Esophagus muscularis mucosa (tissue), 4 donors: ENCODE measurements around the gene SDCBP2.

ENCODE experiments used
- CTCF ChIP-seq, 3 experiments: fragments of 200-600 bp in 2 of 3; fragments of 450-650 bp in 1 of 3; sonication (generic) in 2 of 3; IDR thresholded peaks; one replicate each; pipeline ENCODE4 v1.5.1; 2017 to 2019; ENCODE audit warnings: antibody characterized with exemption in 3 of 3, mild to moderate bottlenecking in 2 of 3, moderate library complexity in 1 of 3
- EP300 ChIP-seq: sonication (generic); formaldehyde crosslinking; IDR thresholded peaks from one replicate; pipeline ENCODE4 v1.6.1; 2017; ENCODE audit warnings: antibody characterized with exemption
- POLR2A ChIP-seq: fragments of 450-650 bp; IDR thresholded peaks from one replicate; pipeline ENCODE4 v1.6.1; 2017; ENCODE audit warnings: antibody characterized with exemption, moderate library complexity, mild to moderate bottlenecking, low read depth
- POLR2AphosphoS5 ChIP-seq, 2 donors: sonication (generic); formaldehyde crosslinking; IDR thresholded peaks; one replicate each; pipeline ENCODE4 v1.6.1; 2017; ENCODE audit warnings: antibody characterized with exemption in 2 of 2

DNA sequence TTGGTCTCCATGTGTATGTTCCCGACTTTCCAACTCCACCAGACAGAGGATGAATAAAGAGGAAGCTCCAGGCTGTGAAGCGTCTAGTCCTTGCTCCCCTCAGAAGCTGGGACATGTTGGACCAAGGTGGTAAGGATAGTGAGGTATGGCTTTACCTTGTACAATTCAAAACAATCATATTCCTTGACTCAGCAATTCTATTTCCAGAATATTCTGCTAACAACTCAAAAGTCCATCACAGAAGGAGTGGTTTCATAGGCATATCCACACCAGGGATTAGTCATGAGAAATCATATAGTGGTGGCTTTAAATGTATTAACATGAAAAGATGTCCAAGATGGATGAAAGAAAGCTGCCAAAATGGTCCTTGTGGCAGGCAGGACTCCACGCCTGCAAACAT lies 44.1 kb upstream of the SDCBP2 start:
- TF ChIP-seq CTCF (IDR thresholded peaks at IDR 0.05) (no peak), EP300 (no peak), POLR2A (no peak), POLR2AphosphoS5 (IDR thresholded peaks at IDR 0.05) (no peak)
